ELF-1 (cell line): ENCODE results near the gene SAP30L.

ENCODE experiments used
- DNase-seq: peaks from one replicate; pipeline ENCODE4 v3.0.0-alpha.2; 2016; ENCODE audit warnings: low read depth, low spot score

SAP30L gene

GRCh38 chr5:154506716-154507080 is 60.9 kb downstream of the SAP30L start:
- no peak for DNase-seq

DNA sequence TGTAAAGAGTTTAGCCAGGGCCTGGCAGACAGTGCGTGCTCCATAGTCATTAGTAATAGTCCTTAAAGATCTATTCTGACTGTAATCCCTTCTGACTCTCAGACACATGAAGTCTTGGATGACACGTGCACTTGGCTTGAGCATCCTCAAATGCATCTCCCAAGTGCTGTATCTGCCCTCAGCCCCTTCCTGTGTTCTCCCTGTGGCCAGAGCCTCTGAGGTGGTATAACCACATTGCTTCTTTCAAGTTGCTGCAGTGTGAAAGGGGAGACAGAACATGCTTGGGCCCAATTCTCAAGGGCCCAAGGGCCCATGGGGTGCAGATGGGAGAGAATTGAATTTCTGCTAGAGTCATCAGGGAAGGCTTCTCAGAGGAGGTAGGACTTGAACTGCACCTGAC is 62.3 kb downstream of the SAP30L start:
- DNase-seq = no peak

DNA sequence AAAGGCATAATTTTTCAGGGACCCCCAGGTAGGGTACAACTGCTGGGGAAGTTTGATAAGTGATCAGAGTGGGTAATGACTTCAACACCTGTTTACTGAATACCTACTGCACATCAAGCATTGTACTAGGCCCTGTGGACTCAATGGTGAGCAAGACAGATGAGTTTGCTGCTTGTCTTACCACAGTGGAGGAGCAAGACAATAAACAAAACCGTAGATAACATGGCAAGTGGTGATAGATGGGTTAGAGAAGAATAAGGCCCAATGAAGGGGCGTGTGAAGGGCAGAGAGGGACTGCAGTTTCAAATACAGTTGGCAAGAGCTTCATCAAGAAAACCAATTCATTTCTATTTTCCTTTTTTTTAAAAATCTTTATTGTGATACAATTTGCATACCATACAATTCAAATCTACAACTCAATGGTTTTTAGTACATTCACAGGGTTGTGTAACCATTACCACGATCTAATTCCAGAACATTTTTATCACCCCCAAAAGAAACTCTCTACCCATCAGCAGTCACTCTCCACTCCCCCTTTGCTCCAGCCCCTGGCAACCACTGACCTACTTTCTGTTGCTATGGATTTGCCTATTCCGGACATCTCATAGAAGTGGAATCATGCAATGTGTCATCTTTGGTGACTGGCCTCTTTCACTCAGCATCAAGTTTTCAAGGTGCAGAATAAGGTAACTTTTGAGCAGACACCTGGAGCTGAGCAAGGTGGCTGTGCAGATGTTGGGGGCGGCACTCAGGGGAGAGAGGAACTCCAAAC is 64.2 kb downstream of the SAP30L start:
- no peak for DNase-seq
